ENCODE measurements around the gene PRKCZ.

The PRKCZ gene

DNA sequence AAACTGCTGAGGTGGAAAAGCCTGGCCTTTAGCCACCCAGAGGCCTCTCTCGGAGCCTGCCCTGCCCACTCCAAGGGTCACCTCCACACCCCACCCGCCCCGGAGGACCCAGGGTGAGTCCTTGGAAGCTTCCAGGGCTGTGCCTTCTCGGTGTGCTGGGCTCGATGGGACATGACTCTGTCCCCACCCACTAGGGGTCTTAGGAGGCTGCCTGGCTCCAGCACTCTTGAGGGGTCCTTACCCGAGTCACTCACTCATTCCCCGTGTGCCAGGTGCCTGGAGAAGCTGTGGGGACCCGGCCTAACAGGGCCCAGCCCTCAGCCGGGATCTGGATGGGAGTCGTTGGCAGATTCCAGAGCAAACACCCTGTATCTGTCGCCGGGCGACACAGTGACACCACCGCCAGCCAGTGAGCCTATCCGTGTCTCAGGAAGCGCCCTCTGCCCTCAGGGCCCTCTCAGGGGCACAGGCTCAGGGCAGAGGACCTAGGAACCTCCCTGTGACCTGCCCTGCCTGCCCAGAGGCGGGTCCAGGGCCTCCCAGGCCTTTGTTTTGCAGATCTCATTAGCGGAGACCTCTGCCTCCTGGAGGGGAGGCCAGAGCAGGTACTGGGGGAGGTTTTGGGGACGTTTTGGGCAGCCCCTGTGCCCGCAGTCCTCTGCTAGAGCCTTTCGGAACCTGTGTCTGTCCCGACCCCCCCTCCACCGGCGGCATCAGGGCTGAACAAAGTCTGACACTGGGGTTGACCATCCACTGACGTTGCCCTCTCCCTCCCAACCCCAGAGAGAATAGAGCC is 3.1 kb upstream of the PRKCZ start:
- no peak for DNase-seq

DNA sequence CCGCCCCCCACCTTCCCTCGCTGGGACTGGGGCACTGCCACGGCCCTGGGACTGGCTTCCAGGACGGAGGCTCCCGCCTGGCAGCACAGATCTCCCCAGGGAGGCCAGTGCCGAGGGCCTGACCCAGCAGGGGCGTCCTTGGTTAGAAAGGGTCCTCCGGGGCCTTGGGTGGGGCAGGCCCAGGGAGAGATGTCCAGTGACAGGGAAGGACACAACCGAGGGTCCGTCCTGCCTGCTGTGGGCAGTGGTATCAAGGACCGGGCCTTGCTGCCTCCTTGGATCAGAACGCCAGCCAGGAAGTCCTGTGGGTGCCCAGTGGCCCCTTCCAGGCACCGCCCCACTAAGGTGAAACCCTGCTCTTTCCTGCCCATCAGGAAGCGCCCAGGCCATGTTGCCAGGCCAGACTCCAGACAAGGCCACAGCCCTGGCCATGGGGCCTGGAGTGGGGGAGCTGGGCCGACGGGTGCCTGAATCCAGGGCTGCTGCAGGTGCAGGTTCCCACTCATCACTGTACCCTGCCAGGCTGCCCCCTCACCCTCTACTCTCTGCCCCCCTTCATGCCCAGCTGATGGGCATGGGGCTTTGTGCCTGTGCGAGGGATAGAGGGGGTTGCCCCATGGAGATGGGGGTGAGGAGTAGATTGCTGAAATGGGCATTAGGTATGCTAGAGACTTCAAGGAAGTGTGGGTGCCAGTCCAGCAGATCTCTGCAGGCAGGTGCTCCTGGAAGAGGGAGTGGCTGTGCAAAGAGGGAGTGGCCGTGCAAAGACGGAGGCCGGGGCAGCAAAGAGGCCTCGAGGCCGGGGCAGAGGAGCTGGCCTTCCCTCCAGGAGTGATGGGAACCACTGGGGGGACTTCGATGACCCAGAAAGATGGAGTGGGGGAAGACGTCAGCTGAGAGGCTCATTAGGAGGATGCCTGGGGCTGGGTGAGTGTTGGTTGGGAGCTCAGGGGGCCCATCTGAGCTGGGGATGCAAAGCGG is 2.2 kb upstream of the PRKCZ start:
- DNase-seq, result no peak

DNA sequence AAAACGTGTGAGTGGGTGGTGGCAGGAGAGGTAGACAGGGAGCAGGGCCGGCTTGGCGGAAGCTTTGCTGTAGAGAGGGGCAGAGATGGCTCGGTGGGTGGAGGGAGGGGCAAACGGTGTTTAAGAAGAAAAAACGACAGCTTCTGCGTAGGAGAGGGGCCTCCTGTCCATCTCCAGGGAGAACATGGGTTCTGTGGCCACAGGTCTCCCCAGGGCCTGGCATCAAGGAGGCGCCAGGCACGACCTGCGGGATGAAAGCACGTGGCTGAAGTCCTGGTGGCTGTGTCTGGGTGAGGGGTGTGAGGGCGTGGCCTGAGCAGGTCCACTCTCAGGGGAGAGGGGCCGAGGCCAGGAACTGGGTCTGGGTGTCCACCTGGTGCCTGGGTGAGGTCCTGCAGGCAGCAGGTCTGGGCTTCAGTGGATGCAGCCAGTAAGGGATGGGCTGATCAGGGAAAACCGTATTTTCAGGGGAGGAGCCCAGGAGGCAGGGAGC is 940 bp upstream of the PRKCZ start:
- no peak for DNase-seq

DNA sequence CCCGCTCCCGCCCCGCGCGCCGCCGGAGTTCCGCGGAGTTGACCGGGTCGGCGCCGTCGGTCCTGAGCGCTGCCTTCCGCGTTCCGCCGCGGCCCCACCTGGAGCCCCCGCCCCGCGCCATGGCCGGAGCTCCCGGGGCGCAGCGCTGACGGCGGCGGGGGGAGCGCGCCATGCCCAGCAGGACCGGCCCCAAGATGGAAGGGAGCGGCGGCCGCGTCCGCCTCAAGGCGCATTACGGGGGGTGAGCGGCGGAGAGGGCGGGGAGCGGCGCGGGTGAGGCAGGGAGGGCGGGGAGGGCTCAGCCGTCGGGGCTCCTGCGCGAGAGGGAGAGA is 216 bp downstream of the PRKCZ start:
- DNase-seq, result no peak

DNA sequence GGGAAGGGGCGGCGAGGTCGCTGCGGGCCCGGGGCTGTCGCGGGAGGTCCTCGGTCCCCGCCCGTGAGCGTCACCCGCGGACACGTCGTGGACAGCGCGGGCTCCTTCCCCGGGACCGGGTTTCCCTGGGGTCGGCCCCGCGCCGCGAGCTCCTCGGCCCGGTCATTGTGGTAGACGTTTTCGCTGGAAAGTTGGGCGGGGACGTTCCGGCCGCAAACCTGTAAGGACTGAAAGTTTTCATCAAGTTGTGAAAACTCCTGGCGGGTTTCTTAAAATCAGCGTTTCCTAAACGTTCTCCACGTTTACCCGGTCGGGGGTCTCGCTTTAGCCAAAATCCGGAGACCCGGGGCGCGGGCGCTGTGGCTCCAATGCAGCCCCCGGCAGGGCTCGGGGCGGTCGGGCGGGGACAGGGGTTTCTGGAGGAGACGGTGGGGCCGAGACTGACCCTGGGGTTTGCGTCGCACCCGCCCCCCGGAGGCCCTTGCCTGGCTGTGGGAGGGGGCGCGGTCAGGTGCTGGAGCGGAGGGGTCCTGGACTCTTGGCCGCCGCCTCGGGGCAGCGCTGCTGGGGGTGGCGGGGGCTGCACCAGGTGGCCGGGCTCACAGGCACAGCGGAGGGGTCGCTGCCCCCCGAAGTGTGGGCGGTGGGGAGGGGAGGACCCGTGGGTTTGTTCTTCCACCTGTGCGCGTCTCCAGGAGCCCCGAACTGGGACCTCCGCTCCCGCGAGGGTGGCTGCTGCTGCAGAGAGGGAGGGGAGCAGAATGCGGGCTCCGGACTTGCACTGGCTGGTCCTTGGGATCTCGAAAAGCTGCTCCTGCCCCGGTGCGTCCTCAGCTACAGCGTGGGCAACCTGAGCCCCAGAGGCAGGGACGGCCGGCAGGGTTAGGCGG is 827 bp downstream of the PRKCZ start:
- no peak for DNase-seq

DNA sequence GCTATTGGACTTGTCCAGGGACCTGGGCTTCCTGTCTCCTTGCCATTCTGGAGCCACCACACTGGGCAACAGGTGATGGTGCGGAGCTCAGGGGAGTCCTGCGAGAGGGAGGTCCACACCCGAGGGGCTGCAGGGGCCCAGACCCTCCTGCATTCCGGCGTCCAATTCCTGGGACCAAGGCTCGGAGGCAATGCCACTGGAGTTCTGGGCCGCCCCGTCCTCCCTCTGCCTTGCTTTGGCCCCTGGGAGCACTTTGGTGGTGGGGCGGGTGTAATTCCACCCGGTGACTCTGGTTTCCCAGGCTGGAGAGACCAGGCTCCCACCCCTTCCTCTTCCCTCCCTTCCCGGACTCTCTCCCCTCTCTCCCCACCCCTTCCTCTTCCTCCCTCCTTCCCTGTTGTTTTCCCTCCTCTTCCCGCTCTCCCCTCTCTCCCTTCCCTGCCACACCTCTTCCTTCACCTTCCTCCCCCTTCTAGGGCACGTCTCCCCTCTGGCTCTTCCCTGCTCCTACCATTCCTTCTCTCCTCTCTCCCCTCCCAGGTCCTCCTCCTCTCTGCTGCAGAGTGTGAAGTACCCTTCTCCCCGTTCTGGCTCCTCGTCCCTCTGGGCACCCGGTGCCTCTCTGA is 2.0 kb downstream of the PRKCZ start:
- DNase-seq, result no peak

DNA sequence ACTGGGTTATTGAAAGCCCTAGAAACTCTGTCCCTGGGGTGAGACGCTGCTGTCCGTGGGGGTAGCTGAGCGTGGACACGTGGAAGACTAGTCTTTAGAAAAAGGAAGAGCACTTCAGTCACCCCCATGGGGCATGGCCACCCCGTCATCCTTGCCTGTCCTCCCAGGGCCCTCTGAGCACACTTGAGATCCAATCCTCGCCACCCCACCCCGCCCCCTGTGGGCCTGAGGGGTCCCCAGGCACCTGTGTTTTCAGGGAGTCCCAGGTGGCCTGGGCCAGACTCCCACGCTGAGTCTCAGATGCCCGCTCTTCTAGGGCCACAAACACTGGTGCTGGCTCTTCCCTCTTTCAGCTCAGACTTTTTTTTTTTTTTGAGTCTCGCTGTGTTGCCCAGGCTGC is 2.5 kb downstream of the PRKCZ start:
- DNase-seq, result no peak

DNA sequence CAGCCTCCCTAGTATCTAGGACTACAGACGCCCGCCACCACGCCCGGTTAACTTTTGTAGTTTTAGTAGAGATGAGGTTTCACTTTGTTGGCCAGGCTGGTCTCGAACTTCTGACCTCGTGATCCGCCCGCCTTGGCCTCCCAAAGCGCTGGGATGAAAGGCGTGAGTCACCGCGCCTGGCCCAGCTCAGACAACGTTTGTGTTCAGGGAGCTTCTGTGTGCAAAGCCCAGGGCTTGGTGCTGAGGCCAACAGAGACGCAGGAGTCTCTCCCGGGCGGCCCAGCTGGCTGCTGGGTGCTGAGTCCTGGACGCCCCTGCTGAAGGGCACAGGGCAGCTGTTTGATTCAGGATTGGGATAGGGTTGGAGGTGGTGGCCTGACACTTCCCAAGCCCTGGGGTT is 3.0 kb downstream of the PRKCZ start:
- no peak for DNase-seq

DNA sequence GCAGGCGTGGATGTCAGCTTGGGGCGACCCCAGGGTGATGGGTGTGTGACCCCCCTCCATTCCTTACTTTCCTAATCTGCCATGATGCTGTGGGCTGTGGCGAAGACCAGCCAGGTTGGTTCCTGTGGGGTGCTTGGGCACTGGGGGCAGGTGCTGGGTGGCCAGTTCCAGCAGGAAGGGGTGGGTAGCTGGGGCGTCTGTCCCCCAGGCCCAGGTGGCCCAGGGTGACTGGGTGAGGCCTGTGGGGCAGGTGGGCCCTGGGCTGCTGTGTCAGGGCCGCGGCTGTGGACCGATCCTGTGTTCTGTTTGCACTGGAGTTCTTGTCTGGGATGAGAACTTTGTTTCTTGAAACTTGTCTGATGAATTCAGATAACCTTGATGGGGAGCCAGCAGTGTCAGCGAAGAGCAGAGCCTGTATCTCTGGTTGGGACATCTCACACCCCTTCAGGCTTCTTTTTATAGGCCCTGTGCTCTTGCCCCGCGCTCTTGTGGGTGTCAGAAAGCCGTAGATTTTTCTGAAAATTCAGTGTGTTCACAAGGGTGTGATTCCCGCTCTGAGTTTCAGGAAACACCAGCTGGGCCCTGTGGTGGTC is 3.7 kb downstream of the PRKCZ start:
- DNase-seq, result no peak

DNA sequence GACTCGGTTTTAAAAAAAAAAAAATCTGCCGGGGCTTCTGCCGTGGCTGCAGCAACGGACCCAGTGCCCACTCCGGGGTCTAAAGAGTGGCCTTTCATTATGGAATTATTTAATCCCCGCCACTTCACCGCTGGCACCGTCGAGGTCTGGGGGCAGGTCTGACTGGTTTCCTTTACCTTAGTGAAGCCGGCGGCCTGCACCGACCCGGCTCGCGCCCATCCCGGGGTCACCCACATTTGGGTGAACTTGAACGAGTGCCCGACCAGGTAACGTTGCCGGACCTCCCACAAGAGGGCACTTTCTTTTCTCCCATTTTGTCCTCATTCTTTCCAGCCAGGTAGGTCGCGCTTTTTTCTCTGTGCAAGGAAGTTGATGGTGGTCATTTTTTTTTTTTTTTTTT is 4.3 kb downstream of the PRKCZ start:
- DNase-seq, result no peak

DNA sequence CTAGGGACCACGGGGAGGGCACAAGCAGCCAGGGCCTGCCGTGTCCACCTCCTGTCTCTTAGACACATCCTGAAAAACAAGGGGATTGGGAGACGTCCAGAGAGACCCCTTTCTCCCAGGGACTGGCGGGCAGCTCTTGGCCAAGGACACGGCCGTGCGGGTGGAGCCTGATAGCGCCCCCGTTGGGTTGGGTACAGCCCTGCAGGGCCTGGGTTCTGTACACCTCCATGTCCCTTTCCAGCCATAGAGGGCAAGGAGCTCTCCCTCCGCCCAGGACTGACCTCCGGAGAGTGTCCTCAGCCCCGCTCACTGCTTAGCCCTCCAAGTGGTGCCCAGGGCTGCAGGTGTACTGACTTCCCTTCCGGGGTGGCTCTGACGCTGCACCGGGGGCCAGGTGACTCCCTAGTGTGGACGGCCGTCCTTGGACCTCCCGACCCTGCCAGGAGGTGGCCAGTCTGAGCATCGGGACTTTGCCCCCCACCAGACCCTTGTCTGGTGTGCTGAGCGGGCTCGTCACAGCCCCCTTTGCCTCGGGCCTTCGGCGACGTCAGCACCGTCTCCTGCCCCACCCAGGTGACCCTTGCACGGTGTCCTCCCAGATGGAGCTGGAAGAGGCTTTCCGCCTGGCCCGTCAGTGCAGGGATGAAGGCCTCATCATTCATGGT is 5.8 kb downstream of the PRKCZ start:
- no peak for DNase-seq

DNA sequence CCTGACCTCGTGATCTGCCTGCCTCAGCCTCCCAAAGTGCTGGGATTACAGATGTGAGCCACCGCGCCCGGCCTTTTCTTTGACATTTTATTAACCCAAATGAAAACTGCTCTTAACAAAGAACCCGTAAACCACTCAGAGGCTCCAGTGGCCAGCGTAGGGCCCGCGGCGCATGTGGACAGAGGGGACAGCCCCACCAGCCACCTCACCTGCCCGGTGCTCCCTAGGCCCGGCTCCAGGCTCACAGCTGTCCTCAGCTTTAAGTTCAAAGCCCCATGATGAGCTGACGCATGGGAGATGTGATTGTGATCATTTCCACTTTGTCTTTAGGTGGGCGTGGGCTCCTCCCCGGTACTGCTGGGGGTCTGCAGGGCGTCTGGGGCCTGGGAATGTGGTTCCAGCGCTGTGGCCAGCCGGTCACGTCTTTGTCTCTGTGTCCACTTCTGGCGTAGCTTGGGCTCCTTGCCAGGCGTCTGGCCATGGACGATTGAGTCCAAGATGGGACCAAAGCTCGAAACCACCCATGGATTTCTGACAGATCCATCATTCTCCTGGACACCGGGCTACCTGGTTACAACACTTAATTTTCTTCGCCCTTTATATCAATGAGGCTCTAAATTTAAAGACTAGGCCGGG is 6.9 kb downstream of the PRKCZ start:
- DNase-seq, result no peak

DNA sequence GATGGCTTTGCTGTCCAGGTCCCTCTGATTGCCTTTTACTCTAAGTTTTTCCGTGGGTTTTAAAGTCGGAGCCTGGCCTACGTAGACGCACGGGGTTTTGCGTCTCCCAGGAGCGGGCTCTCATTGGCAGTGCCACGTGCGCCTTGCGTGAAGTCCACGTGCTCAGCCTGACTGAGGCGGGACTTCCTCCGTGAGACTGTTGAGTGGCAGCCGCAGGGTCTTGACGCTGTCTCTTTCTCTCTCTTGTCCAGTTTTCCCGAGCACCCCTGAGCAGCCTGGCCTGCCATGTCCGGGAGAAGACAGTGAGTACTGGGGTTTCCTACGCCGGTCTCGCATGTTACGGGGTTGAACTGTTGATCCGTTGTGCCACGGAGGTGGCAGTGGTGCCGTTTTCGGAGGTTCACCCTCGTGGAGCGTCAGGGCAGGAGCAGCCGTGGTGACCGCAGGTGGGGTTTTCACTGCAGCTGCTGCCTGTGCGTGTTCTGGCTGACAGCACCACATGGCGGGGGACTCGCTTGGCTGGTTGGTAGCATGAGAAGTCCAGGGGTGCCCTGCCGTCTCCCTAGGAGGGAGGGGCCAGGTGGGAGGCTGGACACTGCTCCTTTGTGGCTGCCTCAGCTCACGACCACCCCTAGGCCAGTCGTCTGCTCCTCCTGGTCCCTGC is 9.2 kb downstream of the PRKCZ start:
- no peak for DNase-seq

DNA sequence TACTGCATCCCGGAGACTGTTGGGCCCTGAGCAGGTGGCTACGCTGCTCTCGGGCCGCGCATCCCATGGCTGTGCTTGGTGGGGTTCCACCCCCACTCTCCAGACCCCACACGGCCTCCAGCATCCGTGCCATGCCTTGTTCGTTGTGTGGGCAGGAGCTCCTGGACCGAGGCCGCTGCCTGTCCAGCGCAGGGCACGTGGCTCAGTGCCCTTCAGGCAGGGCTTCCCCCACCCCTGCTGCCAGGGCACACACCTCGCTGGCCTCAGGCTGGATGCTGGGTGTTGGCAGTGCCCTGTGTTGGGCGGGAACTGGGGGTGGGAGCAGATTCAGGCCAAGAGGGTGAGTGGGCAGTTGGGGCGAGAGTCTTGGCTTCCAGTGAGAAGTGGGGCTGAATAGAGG is 9.9 kb downstream of the PRKCZ start:
- no peak for DNase-seq

DNA sequence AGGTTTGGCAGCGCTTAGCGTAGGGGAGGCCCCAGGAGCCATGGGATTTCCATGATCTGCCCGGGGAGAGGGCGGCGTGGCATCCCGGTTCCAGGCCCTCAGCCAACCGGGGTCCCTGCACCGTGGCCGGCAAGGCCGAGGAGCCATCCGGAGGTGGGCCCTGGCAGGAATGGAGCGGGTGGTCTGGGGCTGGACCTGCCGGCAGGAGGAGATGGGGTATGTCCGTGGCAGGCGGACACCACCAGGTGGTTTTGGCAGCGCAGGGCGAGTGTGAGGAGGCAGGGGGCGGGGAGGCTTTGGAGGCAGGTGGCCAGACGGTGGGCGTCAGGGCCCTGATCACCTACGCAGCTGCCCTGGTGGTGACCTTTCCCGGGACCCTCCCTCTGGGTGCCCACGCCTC is 10.3 kb downstream of the PRKCZ start:
- no peak for DNase-seq

DNA sequence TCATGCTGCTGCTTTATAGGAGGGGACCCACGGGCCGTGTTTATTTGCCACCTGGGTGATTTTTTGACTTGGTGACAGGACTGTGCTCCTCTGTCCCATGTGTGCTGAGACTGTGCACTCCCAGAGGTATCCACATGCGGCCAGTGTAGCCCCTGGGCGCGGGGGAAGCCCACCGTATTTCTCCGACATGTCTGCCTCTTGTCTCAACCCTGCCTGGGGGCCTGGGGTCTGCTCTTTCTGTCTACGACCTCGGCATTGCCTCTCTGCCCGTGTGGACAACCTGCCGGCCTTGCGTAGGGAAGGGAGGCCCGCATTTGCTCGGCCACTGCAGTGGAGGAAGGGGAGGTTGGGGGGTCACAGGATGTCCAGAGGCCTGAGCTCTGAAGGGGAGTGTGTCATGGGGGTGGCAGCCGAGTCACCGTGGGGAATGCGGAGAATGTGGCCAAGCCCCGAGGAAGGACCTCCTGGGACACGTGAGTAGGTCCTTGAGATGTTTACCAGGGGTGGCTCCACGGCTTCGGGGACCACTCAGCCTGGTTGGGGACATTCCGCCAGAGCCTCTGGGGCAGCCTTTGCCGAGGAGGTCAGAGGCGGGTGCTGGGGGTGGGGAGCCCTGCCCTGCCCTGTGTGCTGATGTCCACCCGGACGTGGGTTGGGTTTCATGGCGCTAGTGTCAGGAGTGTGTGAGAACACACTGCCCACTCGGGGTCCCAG is 11.0 kb downstream of the PRKCZ start:
- no peak for DNase-seq

DNA sequence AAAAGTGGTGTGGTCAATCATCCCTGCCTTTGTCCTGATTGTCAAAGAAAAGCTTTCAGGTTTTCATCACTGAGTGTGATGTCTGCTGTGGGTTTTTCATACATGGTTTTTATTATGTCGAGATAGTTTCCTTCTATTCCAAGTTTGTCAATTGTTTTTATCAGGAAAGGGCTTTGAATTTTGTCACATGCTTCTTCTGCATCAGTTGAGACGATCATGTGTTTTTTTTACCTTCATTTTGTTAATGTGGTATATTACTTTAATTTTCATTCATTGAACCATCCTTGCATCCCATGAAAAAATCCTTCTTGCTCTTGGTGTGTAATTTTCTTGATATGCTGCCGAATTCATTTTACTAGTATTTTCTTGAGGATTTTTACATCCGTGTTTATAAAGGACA is 15.5 kb downstream of the PRKCZ start:
- DNase-seq, result no peak

DNA sequence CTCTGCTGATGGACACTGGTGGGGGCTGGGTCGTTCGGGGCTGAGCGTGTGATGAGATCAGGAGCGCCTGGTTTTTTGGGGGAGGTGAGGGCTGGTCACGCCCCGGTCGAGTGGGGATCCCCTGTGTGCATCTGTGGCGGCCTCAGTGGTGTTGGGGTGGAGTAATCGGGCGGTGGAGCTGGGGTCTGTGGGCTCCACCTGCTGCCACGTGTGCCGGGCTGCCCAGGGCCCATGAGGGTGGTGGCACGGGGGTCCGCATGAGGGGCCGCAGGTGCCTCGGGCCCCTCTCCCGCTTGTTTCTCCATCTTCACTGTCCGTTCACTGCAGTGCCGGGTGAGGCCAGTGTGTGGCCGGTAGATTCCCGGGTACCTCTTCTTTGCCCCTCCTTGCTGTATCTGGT is 17.2 kb downstream of the PRKCZ start:
- DNase-seq, result no peak

DNA sequence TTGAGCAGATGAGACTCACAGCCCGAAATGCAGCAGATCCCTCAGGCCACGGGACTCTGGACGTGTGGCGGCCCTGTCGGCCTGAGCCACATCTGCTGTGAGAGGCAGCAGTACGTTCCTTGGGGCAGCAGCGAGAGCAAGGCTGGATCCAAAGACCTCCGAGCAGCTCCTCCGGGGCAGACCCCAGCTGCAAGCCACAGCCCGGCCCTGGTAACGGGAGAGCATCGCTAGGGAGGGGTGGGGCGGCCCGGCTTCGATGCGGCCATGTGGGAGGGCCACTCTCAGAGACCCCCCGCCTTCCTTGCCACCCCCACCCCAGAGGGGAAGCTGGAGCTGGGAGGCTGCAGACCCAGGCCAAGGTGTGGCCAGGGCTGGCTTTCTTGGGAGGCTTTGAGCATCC is 17.8 kb downstream of the PRKCZ start:
- DNase-seq, result no peak

DNA sequence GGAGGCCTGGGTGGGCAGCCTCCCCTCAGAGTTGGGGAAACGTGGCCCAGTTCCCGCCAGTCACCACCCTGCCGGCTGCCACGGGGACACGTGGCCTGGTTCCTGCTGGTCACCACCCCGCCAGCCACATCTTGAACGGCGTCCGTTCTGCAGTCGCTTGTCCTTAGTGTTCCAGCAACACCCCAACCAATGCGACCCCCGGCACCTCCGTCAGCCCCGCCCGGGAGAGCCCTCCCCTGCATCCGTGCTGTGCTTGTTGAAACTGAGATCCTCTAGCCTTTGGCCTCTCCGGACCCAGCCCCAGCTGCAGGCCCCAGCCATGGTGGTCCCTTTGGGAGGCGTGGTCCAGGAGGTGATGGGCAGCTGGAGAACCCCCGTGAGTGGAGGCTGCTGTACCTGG is 18.7 kb downstream of the PRKCZ start:
- DNase-seq, result no peak

Measured in stimulated activated CD4-positive, alpha-beta T cell treated with anti-CD3 and anti-CD28 coated beads, Interleukin-4, amount 100 ng/mL, for 1 hour (primary cell).